WTC11 (cell line): ENCODE measurements around the gene ANKRD28. TPM values are rescaled to one million over a fixed set of nuclear protein-coding genes. Genes with fewer than 3 reads are reported as not detected.

Experiments used
- ATAC-seq: fragments of 200-7000 bp; cut with Tn5 transposase; 2 replicates; pipeline ENCODE4 v1.10.0; 2021; ENCODE audit warnings: mild to moderate bottlenecking, moderate library complexity
- CTCF ChIA-PET: fragments of 300-600 bp; sonication (Branson Sonifier 250); formaldehyde crosslinking; loops from one replicate; lab custom pipeline; 2021; ENCODE audit warnings: antibody characterized with exemption; lab: Charles Lee
- POLR2A ChIA-PET: fragments of 350-600 bp; sonication (Branson Sonifier 250); formaldehyde crosslinking; loops from one replicate; lab custom pipeline; 2021; ENCODE audit warnings: antibody characterized with exemption; lab: Charles Lee
- DNase-seq: peaks from one replicate; pipeline ENCODE4 v3.0.0; 2021; ENCODE audit warnings: low spot score
- H3K27ac Mint-ChIP-seq: 2 replicates; pipeline ENCODE4 v1.8.0; 2021; ENCODE audit warnings: mixed read lengths
- H3K27me3 Mint-ChIP-seq: 2 replicates; pipeline ENCODE4 v1.8.0; 2021; ENCODE audit warnings: low read depth, mild to moderate bottlenecking, moderate library complexity, mixed read lengths
- H3K36me3 Mint-ChIP-seq: 2 replicates; pipeline ENCODE4 v1.8.0; 2021; ENCODE audit warnings: mixed read lengths
- H3K4me1 Mint-ChIP-seq: 2 replicates; pipeline ENCODE4 v1.8.0; 2022; ENCODE audit warnings: mixed read lengths
- H3K4me3 Mint-ChIP-seq: 2 replicates; pipeline ENCODE4 v1.8.0; 2021; ENCODE audit warnings: mild to moderate bottlenecking, moderate library complexity, mixed read lengths
- H3K9me3 Mint-ChIP-seq: 2 replicates; pipeline ENCODE4 v1.8.0; 2021; ENCODE audit warnings: mixed read lengths
- CBFB ChIP-seq: sonication (generic); formaldehyde crosslinking; IDR thresholded peaks from 2 replicates; pipeline ENCODE4 v1.8.1; 2022; ENCODE audit warnings: mild to moderate bottlenecking, low read depth, missing genetic modification reagents
- E2F5 ChIP-seq: sonication (generic); formaldehyde crosslinking; IDR thresholded peaks from 2 replicates; pipeline ENCODE4 v1.8.1; 2022; ENCODE audit warnings: mild to moderate bottlenecking, moderate library complexity, missing genetic modification reagents
- ELF4 ChIP-seq: sonication (generic); formaldehyde crosslinking; IDR thresholded peaks from 2 replicates; pipeline ENCODE4 v1.8.1; 2022; ENCODE audit warnings: low read depth, mild to moderate bottlenecking, moderate library complexity, missing genetic modification reagents
- GABPB1 ChIP-seq: sonication (generic); formaldehyde crosslinking; IDR thresholded peaks from 2 replicates; pipeline ENCODE4 v1.8.1; 2023; ENCODE audit warnings: mild to moderate bottlenecking, missing genetic modification reagents
- HMGA2 ChIP-seq: fragments of 250-450 bp; sonication (Bioruptor Pico); IDR thresholded peaks from 2 replicates; pipeline ENCODE4 v1.4.0; 2021; ENCODE audit warnings: mild to moderate bottlenecking, moderate library complexity
- NFE2L1 ChIP-seq: sonication (generic); formaldehyde crosslinking; IDR thresholded peaks from 2 replicates; pipeline ENCODE4 v1.8.1; 2023; ENCODE audit warnings: missing genetic modification reagents
- NR1H2 ChIP-seq: sonication (generic); formaldehyde crosslinking; IDR thresholded peaks from 2 replicates; pipeline ENCODE4 v1.9.0; 2021; ENCODE audit warnings: mild to moderate bottlenecking, moderate library complexity, missing genetic modification reagents
- NR3C1 ChIP-seq: sonication (generic); formaldehyde crosslinking; conservative IDR thresholded peaks from 2 replicates; pipeline ENCODE4 v1.8.1; 2023; ENCODE audit warnings: low read depth, mild to moderate bottlenecking, missing genetic modification reagents
- PRRX2 ChIP-seq: fragments of 250-450 bp; sonication (Bioruptor Pico); IDR thresholded peaks from 2 replicates; pipeline ENCODE4 v1.8.0; 2021; ENCODE audit warnings: mild to moderate bottlenecking
- RELA ChIP-seq: sonication (generic); formaldehyde crosslinking; IDR thresholded peaks from 2 replicates; pipeline ENCODE4 v1.8.1; 2022; ENCODE audit warnings: missing genetic modification reagents, mild to moderate bottlenecking, borderline replicate concordance
- SOX15 ChIP-seq: fragments of 250-450 bp; sonication (Bioruptor Pico); IDR thresholded peaks from 2 replicates; pipeline ENCODE4 v1.9.0; 2021; ENCODE audit warnings: mild to moderate bottlenecking
- STAT6 ChIP-seq: sonication (generic); formaldehyde crosslinking; conservative IDR thresholded peaks from 2 replicates; pipeline ENCODE4 v1.8.1; 2023; ENCODE audit warnings: mild to moderate bottlenecking, low read depth, missing genetic modification reagents, moderate library complexity
- TEAD1 ChIP-seq: sonication (generic); formaldehyde crosslinking; IDR thresholded peaks from 2 replicates; pipeline ENCODE4 v1.8.0; 2022; ENCODE audit warnings: mild to moderate bottlenecking, missing genetic modification reagents
- ZNF121 ChIP-seq: sonication (generic); formaldehyde crosslinking; IDR thresholded peaks from 2 replicates; pipeline ENCODE4 v1.8.0; 2023; ENCODE audit warnings: missing genetic modification reagents
- ZNF232 ChIP-seq: sonication (generic); formaldehyde crosslinking; IDR thresholded peaks from 2 replicates; pipeline ENCODE4 v1.8.0; 2022; ENCODE audit warnings: mild to moderate bottlenecking, missing genetic modification reagents
- ZNF396 ChIP-seq: fragments of 250-450 bp; sonication (Bioruptor Pico); IDR thresholded peaks from 2 replicates; pipeline ENCODE4 v1.8.0; 2021; ENCODE audit warnings: mild to moderate bottlenecking, moderate library complexity, borderline replicate concordance
- ZNF423 ChIP-seq: fragments of 250-450 bp; sonication (Bioruptor Pico); IDR thresholded peaks from 2 replicates; pipeline ENCODE4 v2.1.2; 2022; ENCODE audit warnings: mild to moderate bottlenecking, moderate library complexity
- ZSCAN18 ChIP-seq: fragments of 250-450 bp; sonication (Bioruptor Pico); IDR thresholded peaks from 2 replicates; pipeline ENCODE4 v2.1.2; 2022; ENCODE audit warnings: mild to moderate bottlenecking, moderate library complexity
- total RNA-seq: library from RNA; stranded (reverse); gene quantifications from 3 replicates; pipeline ENCODE4 v1.2.3, GENCODE V29; 2021
- TF ChIP-seq, protein P1 (sequence below): sonication (generic); formaldehyde crosslinking; IDR thresholded peaks from 2 replicates; pipeline ENCODE4 v1.8.1; 2022; ENCODE audit warnings: missing genetic modification reagents, borderline replicate concordance
- TF ChIP-seq, protein P2 (sequence below): sonication (generic); formaldehyde crosslinking; IDR thresholded peaks from 2 replicates; pipeline ENCODE4 v1.8.1; 2023; ENCODE audit warnings: mild to moderate bottlenecking, missing genetic modification reagents
- TF ChIP-seq, protein P3 (sequence below): sonication (generic); formaldehyde crosslinking; IDR thresholded peaks from 2 replicates; pipeline ENCODE4 v1.8.1; 2023; ENCODE audit warnings: mild to moderate bottlenecking, missing genetic modification reagents, moderate library complexity

Gene ANKRD28
- total RNA-seq, 1 experiment from 2014 or later = 51.6 TPM

DNA sequence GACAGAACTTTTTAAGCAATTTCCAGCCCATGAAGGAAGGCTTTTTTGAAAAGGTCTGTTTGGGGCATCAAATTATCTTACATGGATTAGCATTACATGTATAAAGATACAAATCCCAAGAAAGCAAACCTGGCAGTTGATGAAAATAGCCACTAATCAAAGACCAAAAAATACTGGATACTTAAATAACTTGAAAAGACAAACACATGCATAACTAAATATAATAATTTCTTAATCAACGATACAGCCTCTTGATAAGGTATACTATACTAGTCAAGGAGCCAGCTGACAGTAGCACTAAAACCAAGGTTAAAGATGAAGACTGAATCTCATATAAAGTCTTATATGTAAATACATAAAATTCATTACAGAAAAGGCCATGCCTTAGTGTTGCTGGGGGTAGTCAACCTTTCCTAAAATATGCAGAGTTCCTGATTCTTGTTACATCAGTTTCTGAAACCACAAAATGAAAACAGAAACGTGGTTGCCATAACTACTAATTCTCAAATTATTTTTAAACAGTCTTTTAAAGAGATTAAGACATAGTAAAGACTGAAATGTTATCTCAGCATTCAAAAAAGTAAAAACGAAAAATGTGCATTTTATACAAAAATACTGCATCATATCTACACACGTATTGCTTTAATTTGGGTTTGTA, 2.0 kb downstream of the ANKRD28 start (continued):
- TF ChIP-seq STAT6 (CRISPR knock-in tag) (no peak), ZNF121 (CRISPR knock-in tag) (no peak), ZNF232 (CRISPR knock-in tag) (no peak), ELF4 (CRISPR knock-in tag) (no peak), ZNF423 (CRISPR knock-in tag) (no peak), NFE2L1 (CRISPR knock-in tag) (no peak)
- TF ChIP-seq, protein P1, sequence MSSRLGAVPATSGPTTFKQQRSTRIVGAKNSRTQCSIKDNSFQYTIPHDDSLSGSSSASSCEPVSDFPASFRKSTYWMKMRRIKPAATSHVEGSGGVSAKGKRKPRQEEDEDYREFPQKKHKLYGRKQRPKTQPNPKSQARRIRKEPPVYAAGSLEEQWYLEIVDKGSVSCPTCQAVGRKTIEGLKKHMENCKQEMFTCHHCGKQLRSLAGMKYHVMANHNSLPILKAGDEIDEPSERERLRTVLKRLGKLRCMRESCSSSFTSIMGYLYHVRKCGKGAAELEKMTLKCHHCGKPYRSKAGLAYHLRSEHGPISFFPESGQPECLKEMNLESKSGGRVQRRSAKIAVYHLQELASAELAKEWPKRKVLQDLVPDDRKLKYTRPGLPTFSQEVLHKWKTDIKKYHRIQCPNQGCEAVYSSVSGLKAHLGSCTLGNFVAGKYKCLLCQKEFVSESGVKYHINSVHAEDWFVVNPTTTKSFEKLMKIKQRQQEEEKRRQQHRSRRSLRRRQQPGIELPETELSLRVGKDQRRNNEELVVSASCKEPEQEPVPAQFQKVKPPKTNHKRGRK (CRISPR knock-in tag) = no peak

DNA sequence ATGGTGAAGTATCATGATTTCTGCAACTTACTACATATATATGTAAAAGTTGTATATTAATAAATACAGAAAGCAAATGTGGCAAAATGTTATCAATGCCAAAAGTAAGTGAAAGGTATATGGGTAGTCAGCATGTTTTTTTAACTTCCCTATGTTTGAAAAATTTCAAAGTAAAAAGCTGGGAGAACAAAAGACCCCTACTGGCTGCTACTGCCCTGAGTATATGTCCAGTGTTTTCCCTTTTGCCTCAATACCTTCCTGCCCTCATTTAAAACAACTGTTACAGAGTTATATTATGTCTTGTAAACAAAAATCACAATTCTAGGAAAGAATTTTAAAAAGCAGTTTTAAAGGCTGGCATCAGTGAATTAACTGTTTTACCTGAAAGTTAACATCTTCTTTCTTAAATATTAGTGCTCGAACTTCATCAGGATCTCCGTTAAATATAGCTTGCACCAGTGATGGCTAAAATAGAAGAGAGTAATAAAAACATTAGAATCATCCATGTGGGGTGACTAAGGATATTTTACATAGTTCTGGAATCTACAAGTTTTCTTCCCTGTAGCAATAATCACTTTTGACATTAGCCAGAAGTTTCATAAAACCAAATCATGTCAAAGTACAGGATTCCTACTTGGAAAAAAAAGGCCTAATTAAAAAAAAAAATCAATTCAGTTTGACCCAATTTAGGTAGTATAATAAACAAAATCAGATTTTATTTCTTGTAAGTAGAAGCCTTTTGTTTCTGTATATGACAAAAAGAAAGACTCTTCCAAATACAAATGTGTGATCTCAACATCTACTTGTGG, 2.7 kb downstream of the ANKRD28 start:
- ATAC-seq = no peak
- POLR2A ChIA-PET = no interaction called here
- Mint-ChIP-seq H3K4me1 (peaks cover 35% of the 10 kb centered on the region), H3K9me3 (peaks cover 4% of the 10 kb centered on the region; the same call in 1 of the 2 replicates), H3K36me3 (peaks cover 9% of the 10 kb centered on the region), H3K27ac (no peak overlapping the region), H3K4me3 (no peak overlapping the region), H3K27me3 (no peaks in the 10 kb centered on the region)
- no peak for TF ChIP-seq ZNF396 (CRISPR knock-in tag)
- TF ChIP-seq NR1H2 (CRISPR knock-in tag) = no peak
- TF ChIP-seq HMGA2 (CRISPR knock-in tag) = no peak
- no peak for TF ChIP-seq PRRX2 (CRISPR knock-in tag)
- no peak for TF ChIP-seq ZNF121 (CRISPR knock-in tag)
- no peak for TF ChIP-seq TEAD1 (CRISPR knock-in tag)
- no peak for TF ChIP-seq RELA (CRISPR knock-in tag)
- TF ChIP-seq, protein P2, sequence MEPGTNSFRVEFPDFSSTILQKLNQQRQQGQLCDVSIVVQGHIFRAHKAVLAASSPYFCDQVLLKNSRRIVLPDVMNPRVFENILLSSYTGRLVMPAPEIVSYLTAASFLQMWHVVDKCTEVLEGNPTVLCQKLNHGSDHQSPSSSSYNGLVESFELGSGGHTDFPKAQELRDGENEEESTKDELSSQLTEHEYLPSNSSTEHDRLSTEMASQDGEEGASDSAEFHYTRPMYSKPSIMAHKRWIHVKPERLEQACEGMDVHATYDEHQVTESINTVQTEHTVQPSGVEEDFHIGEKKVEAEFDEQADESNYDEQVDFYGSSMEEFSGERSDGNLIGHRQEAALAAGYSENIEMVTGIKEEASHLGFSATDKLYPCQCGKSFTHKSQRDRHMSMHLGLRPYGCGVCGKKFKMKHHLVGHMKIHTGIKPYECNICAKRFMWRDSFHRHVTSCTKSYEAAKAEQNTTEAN (CRISPR knock-in tag) = no peak
- no peak for TF ChIP-seq GABPB1 (CRISPR knock-in tag)
- TF ChIP-seq, protein P3, sequence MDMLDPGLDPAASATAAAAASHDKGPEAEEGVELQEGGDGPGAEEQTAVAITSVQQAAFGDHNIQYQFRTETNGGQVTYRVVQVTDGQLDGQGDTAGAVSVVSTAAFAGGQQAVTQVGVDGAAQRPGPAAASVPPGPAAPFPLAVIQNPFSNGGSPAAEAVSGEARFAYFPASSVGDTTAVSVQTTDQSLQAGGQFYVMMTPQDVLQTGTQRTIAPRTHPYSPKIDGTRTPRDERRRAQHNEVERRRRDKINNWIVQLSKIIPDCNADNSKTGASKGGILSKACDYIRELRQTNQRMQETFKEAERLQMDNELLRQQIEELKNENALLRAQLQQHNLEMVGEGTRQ = no peak
- TF ChIP-seq SOX15 = no peak
- no peak for TF ChIP-seq NR3C1 (CRISPR knock-in tag)
- no peak for TF ChIP-seq CBFB (CRISPR knock-in tag)
- TF ChIP-seq ZSCAN18 (CRISPR knock-in tag) = no peak
- TF ChIP-seq E2F5 = no peak
- CTCF ChIA-PET = no interaction called here
- no peak for DNase-seq
